HTERT RPE-1 (cell line): ENCODE data around the gene RGS16.
"Not testable (repeated sequence)": the region's sequence is repeated elsewhere in the genome, so short reads cannot be mapped to it uniquely, and the experiment has no call there.

Experiments
- in situ Hi-C: fragments of 300-500 bp; cut with MboI; formaldehyde crosslinking; loops from 4 replicates; pipeline ENCODE4 v1.14.3; 2020; ENCODE audit warnings: low sequenced_read_pairs

RGS16 gene

GRCh38 chr1:182604175-182605164 lies at the start of gene RGS16:
Gene RGS16, minus strand, starts transcription at chr1:182604389. Its CDS starts 130 bp downstream, at chr1:182604259.
- in situ Hi-C loops, result no loop called here

GRCh38 chr1:182653986-182654385 lies 49.8 kb upstream of the RGS16 start:
- in situ Hi-C loops, result no loop called here

- in situ Hi-C loops, result no loop called here
Measured at GRCh38 chr1:182652933-182653332, 48.7 kb upstream of the RGS16 start.

GRCh38 chr1:182651339-182651724 lies 47.1 kb upstream of the RGS16 start:
- in situ Hi-C loops, result no loop called here

GRCh38 chr1:182650678-182651338 lies 46.6 kb upstream of the RGS16 start:
- in situ Hi-C loops, result no loop called here

GRCh38 chr1:182649041-182649440 lies 44.9 kb upstream of the RGS16 start:
- in situ Hi-C loops, result no loop called here

GRCh38 chr1:182646739-182647138 lies 42.5 kb upstream of the RGS16 start:
- in situ Hi-C loops, result no loop called here

GRCh38 chr1:182644886-182645285 lies 40.7 kb upstream of the RGS16 start:
- in situ Hi-C loops, result no loop called here

- in situ Hi-C loops, result no loop called here
Measured at GRCh38 chr1:182643699-182644098, 39.5 kb upstream of the RGS16 start.

- in situ Hi-C loops, result no loop called here
Measured at GRCh38 chr1:182642461-182642860, 38.3 kb upstream of the RGS16 start.

GRCh38 chr1:182641561-182641960 lies 37.4 kb upstream of the RGS16 start:
- in situ Hi-C loops, result no loop called here

- in situ Hi-C loops, result no loop called here
Measured at GRCh38 chr1:182639330-182639729, 35.1 kb upstream of the RGS16 start.

- in situ Hi-C loops, result no loop called here
Measured at GRCh38 chr1:182637769-182638168, 33.6 kb upstream of the RGS16 start.

- in situ Hi-C loops, result no loop called here
Measured at GRCh38 chr1:182635871-182636270, 31.7 kb upstream of the RGS16 start.

- in situ Hi-C loops, result no loop called here
Measured at GRCh38 chr1:182634306-182635072, 30.3 kb upstream of the RGS16 start.

- in situ Hi-C loops, result no loop called here
Measured at GRCh38 chr1:182633657-182634281, 29.6 kb upstream of the RGS16 start.

GRCh38 chr1:182633031-182633430 lies 28.8 kb upstream of the RGS16 start:
- in situ Hi-C loops, result no loop called here

GRCh38 chr1:182632441-182632857 lies 28.3 kb upstream of the RGS16 start:
- in situ Hi-C loops, result not testable (repeated sequence)

- in situ Hi-C loops, result no loop called here
Measured at GRCh38 chr1:182631954-182632353, 27.8 kb upstream of the RGS16 start.

GRCh38 chr1:182631053-182631677 lies 27.0 kb upstream of the RGS16 start:
- in situ Hi-C loops, result no loop called here
